ENCODE results near the gene FBXW11.

FBXW11 gene

GRCh38 chr5:171966964-171967363, 39.5 kb downstream of the FBXW11 start:
- no peak for DNase-seq (ENCODE audit: low read depth)
- no peak overlapping the region for H3K4me3 ChIP-seq (ENCODE audit: low read depth, low read length)
- no peak for TF ChIP-seq CTCF (IDR thresholded peaks at IDR 0.05; ENCODE audit: control insufficient read depth, extremely low read depth, insufficient read depth)

GRCh38 chr5:171966270-171966669, 40.2 kb downstream of the FBXW11 start:
- no peak overlapping the region for H3K4me3 ChIP-seq (ENCODE audit: low read depth, low read length)
- TF ChIP-seq CTCF (IDR thresholded peaks at IDR 0.05; ENCODE audit: control insufficient read depth, extremely low read depth, insufficient read depth): no peak
- no peak for DNase-seq (ENCODE audit: low read depth)

- H3K4me3 ChIP-seq (ENCODE audit: low read depth, low read length): no peak overlapping the region
- TF ChIP-seq CTCF (IDR thresholded peaks at IDR 0.05; ENCODE audit: control insufficient read depth, extremely low read depth, insufficient read depth): no peak
- no peak for DNase-seq (ENCODE audit: low read depth)
Measured at GRCh38 chr5:171965745-171966144, 40.7 kb downstream of the FBXW11 start.

GRCh38 chr5:171963416-171963815, 43.0 kb downstream of the FBXW11 start:
- no peak for TF ChIP-seq CTCF (IDR thresholded peaks at IDR 0.05; ENCODE audit: control insufficient read depth, extremely low read depth, insufficient read depth)
- H3K4me3 ChIP-seq (ENCODE audit: low read depth, low read length): no peak overlapping the region
- no peak for DNase-seq (ENCODE audit: low read depth)

GRCh38 chr5:171961117-171961516, 45.3 kb downstream of the FBXW11 start:
- H3K4me3 ChIP-seq (ENCODE audit: low read depth, low read length): no peak overlapping the region
- no peak for TF ChIP-seq CTCF (IDR thresholded peaks at IDR 0.05; ENCODE audit: control insufficient read depth, extremely low read depth, insufficient read depth)
- no peak for DNase-seq (ENCODE audit: low read depth)

GRCh38 chr5:171957591-171958251, 48.7 kb downstream of the FBXW11 start:
- no peak for DNase-seq (ENCODE audit: low read depth)
- no peak overlapping the region for H3K4me3 ChIP-seq (ENCODE audit: low read depth, low read length)
- no peak for TF ChIP-seq CTCF (IDR thresholded peaks at IDR 0.05; ENCODE audit: control insufficient read depth, extremely low read depth, insufficient read depth)

- DNase-seq (ENCODE audit: low read depth): no peak
- peak overlapping the region; percentile 11; the same call in 1 of the 2 replicates for H3K4me3 ChIP-seq (ENCODE audit: low read depth, low read length)
- no peak for TF ChIP-seq CTCF (IDR thresholded peaks at IDR 0.05; ENCODE audit: control insufficient read depth, extremely low read depth, insufficient read depth)
Measured at GRCh38 chr5:171956887-171957495, 49.4 kb downstream of the FBXW11 start.

Measured in LNCaP clone FGC (cell line).